GM13976 (cell line): Measurements from ENCODE around the gene NTRK3.

Experiments
- DNase-seq: peaks from one replicate; pipeline ENCODE4 v3.0.0; 2012; ENCODE audit warnings: low spot score
- CTCF ChIP-seq: IDR thresholded peaks from 2 replicates; pipeline ENCODE4 v1.5.1; 2012; ENCODE audit warnings: borderline replicate concordance, mild to moderate bottlenecking; ENCODE audit not compliant: insufficient read depth; ENCODE audit errors: extremely low read depth, missing control alignments, control extremely low read depth
- in situ Hi-C: fragments of 300-500 bp; cut with MboI; formaldehyde crosslinking; loops from one replicate; pipeline ENCODE4 v1.12.0; 2022; ENCODE audit warnings: low sequenced_read_pairs, mixed read lengths, inconsistent platforms; ENCODE audit not compliant: unreplicated experiment

NTRK3 gene

GRCh38 chr15:87816016-87816415, 440.5 kb downstream of the NTRK3 start:
- in situ Hi-C loops, result no loop called here
- no peak for DNase-seq
- TF ChIP-seq CTCF, result no peak
